Muscle of leg (tissue), 11 donors: Measurements from ENCODE around the gene PSMD14. TPM values are rescaled to one million over a fixed set of nuclear protein-coding genes. Genes with fewer than 3 reads are reported as not detected.

Experiments used
- DNase-seq: peaks from one replicate; pipeline ENCODE4 v3.0.0; 2013
- H3K27ac ChIP-seq: one replicate; pipeline ENCODE4 v1.5.1; 2013; ENCODE audit warnings: mild to moderate bottlenecking, low read length, control low read depth
- H3K27me3 ChIP-seq: one replicate; pipeline ENCODE4 v1.6.1; 2013; ENCODE audit warnings: low read length; ENCODE audit not compliant: control insufficient read depth, insufficient read depth
- H3K36me3 ChIP-seq: one replicate; pipeline ENCODE4 v1.6.1; 2013; ENCODE audit warnings: low read length; ENCODE audit not compliant: control insufficient read depth, insufficient read depth
- H3K4me1 ChIP-seq: one replicate; pipeline ENCODE4 v1.6.1; 2013; ENCODE audit warnings: low read length; ENCODE audit not compliant: control insufficient read depth, insufficient read depth
- H3K4me3 ChIP-seq: one replicate; pipeline ENCODE4 v1.5.1; 2013; ENCODE audit warnings: low read length, control low read depth
- H3K9me3 ChIP-seq: replicated peaks from 2 replicates; pipeline ENCODE4 v1.6.1; 2013; ENCODE audit warnings: low read depth, low read length; ENCODE audit not compliant: control insufficient read depth
- WGBS: methylation state at CpG from one replicate; pipeline ENCODE4 v1.1.5; 2013; ENCODE audit warnings: missing lambda C conversion rate; ENCODE audit not compliant: insufficient coverage; 5-methylcytosine and 5-hydroxymethylcytosine counted together
- polyA plus RNA-seq, 8 donors: library from polyadenylated mRNA; unstranded; fragments of 120-200 nt; gene quantifications; one replicate each; pipeline versions ENCODE4 v1.2.1 to v1.2.3, GENCODE V29; 2013; ENCODE audit warnings: inconsistent platforms in 1 of 8, low replicate concordance in 1 of 8; ENCODE audit not compliant: insufficient read length in 8 of 8, insufficient read depth in 1 of 8
- total RNA-seq: library from RNA; stranded (reverse); fragments of 120-200 nt; gene quantifications from one replicate; pipeline ENCODE4 v1.2.4, GENCODE V29; 2013

The PSMD14 gene
- total and polyA plus RNA-seq, 9 donors, result 35.5 to 49.8 (median 44.0) TPM

GRCh38 chr2:161406316-161406715 is 98.1 kb downstream of the PSMD14 start:
- Histone ChIP-seq H3K4me1 (no peaks in the 10 kb centered on the region), H3K9me3 (no peaks in the 10 kb centered on the region), H3K4me3 (no peak overlapping the region), H3K27ac (no peak overlapping the region), H3K27me3 (no peaks in the 10 kb centered on the region), H3K36me3 (peaks cover 2% of the 10 kb centered on the region)
- 74% methylated on average over 4 of the region's 5 CpGs for WGBS
- no peak for DNase-seq

GRCh38 chr2:161407597-161407996 is 99.4 kb downstream of the PSMD14 start:
- peaks cover 2% of the 10 kb centered on the region for H3K36me3 ChIP-seq
- H3K4me1 ChIP-seq, result no peaks in the 10 kb centered on the region
- no peak overlapping the region for H3K4me3 ChIP-seq
- no peak overlapping the region for H3K27ac ChIP-seq
- DNase-seq, result no peak
- WGBS, result no CpG with 5 or more reads among the region's 2 CpGs
- no peaks in the 10 kb centered on the region for H3K9me3 ChIP-seq
- H3K27me3 ChIP-seq, result no peaks in the 10 kb centered on the region

- no peak overlapping the region for H3K4me3 ChIP-seq
- H3K4me1 ChIP-seq, result peaks cover 5% of the 10 kb centered on the region
- H3K36me3 ChIP-seq, result no peaks in the 10 kb centered on the region
- DNase-seq, result no peak
- H3K9me3 ChIP-seq, result no peaks in the 10 kb centered on the region
- peaks cover 12% of the 10 kb centered on the region for H3K27me3 ChIP-seq
- WGBS, result no CpG with 5 or more reads among the region's 1 CpG
- H3K27ac ChIP-seq, result no peak overlapping the region
These were observed 101.2 kb downstream of the PSMD14 start for GRCh38 chr2:161409308-161409907.

- no peak overlapping the region for H3K27ac ChIP-seq
- H3K27me3 ChIP-seq, result peaks cover 41% of the 10 kb centered on the region
- no peak for DNase-seq
- no peak overlapping the region for H3K4me3 ChIP-seq
- no peaks in the 10 kb centered on the region for H3K9me3 ChIP-seq
- peaks cover 28% of the 10 kb centered on the region for H3K4me1 ChIP-seq
- no peaks in the 10 kb centered on the region for H3K36me3 ChIP-seq
These were observed 104.1 kb downstream of the PSMD14 start for GRCh38 chr2:161412346-161412745.

- DNase-seq, result no peak
- peaks cover 38% of the 10 kb centered on the region for H3K4me1 ChIP-seq
- H3K27me3 ChIP-seq, result peaks cover 61% of the 10 kb centered on the region
- WGBS, result 2% methylated on average over 64 of the region's 69 CpGs
- peak overlapping the region; percentile 40 for H3K4me3 ChIP-seq
- H3K27ac ChIP-seq, result no peak overlapping the region
- H3K36me3 ChIP-seq, result no peaks in the 10 kb centered on the region
- no peaks in the 10 kb centered on the region for H3K9me3 ChIP-seq
These were observed 106.1 kb downstream of the PSMD14 start for GRCh38 chr2:161414042-161415033.

- no peaks in the 10 kb centered on the region for H3K36me3 ChIP-seq
- H3K27ac ChIP-seq, result no peak overlapping the region
- peak overlapping the region; percentile 40 for H3K4me3 ChIP-seq
- H3K27me3 ChIP-seq, result peaks cover 62% of the 10 kb centered on the region
- peaks cover 38% of the 10 kb centered on the region for H3K4me1 ChIP-seq
- no peaks in the 10 kb centered on the region for H3K9me3 ChIP-seq
- WGBS, result 5% methylated on average over 11 of the region's 29 CpGs
- DNase-seq, result no peak
These were observed 107.1 kb downstream of the PSMD14 start for GRCh38 chr2:161415034-161415986.

- 2% methylated on average over 11 of the region's 16 CpGs for WGBS
- H3K4me1 ChIP-seq, result peaks cover 38% of the 10 kb centered on the region
- H3K9me3 ChIP-seq, result no peaks in the 10 kb centered on the region
- H3K27me3 ChIP-seq, result peaks cover 70% of the 10 kb centered on the region
- H3K36me3 ChIP-seq, result no peaks in the 10 kb centered on the region
- H3K4me3 ChIP-seq, result no peak within 1 kb of the TSS
- no peak for DNase-seq
- no peak within 1 kb of the TSS for H3K27ac ChIP-seq
These were observed 107.9 kb downstream of the PSMD14 start, which contains the start of gene TBR1 for GRCh38 chr2:161415987-161416707. Gene TBR1 (plus strand): TSS chr2:161416297. CDS start chr2:161416411, 114 bp downstream.

GRCh38 chr2:161416708-161417437 is 108.6 kb downstream of the PSMD14 start:
- no peaks in the 10 kb centered on the region for H3K9me3 ChIP-seq
- WGBS, result 2% methylated on average over 41 of the region's 41 CpGs
- peaks cover 38% of the 10 kb centered on the region for H3K4me1 ChIP-seq
- no peaks in the 10 kb centered on the region for H3K36me3 ChIP-seq
- DNase-seq, result no peak
- no peak overlapping the region for H3K27ac ChIP-seq
- H3K4me3 ChIP-seq, result no peak overlapping the region
- peaks cover 75% of the 10 kb centered on the region for H3K27me3 ChIP-seq
